GM19099 (cell line): Measurements from ENCODE around the gene GNB1L.

Experiments
- POLR2A ChIP-seq: IDR thresholded peaks from 3 replicates; pipeline ENCODE4 v1.6.1; 2011; ENCODE audit warnings: low read depth; ENCODE audit not compliant: insufficient read length; ENCODE audit errors: extremely low read depth

The GNB1L gene

GRCh38 chr22:19760058-19760950 lies 94.4 kb downstream of the GNB1L start, which contains the start of gene TBX1:
Gene TBX1 (plus strand): TSS chr22:19760778. CDS start chr22:19760844, 66 bp downstream.
- no peak for TF ChIP-seq POLR2A

GRCh38 chr22:19759427-19760057 lies 95.1 kb downstream of the GNB1L start:
- TF ChIP-seq POLR2A, result no peak

- TF ChIP-seq POLR2A, result no peak
Measured at GRCh38 chr22:19758896-19759426, 95.7 kb downstream of the GNB1L start.

GRCh38 chr22:19757985-19758895 lies 96.4 kb downstream of the GNB1L start:
- TF ChIP-seq POLR2A, result no peak

GRCh38 chr22:19757140-19757984 lies 97.3 kb downstream of the GNB1L start:
- no peak for TF ChIP-seq POLR2A

GRCh38 chr22:19756288-19757128 lies 98.2 kb downstream of the GNB1L start:
- no peak for TF ChIP-seq POLR2A

GRCh38 chr22:19755722-19756287 lies 98.9 kb downstream of the GNB1L start:
- no peak for TF ChIP-seq POLR2A

- TF ChIP-seq POLR2A, result no peak
Measured at GRCh38 chr22:19755145-19755710, 99.4 kb downstream of the GNB1L start.

- TF ChIP-seq POLR2A, result no peak
Measured at GRCh38 chr22:19754701-19755144, 100.0 kb downstream of the GNB1L start.

GRCh38 chr22:19753996-19754700 lies 100.5 kb downstream of the GNB1L start:
- TF ChIP-seq POLR2A, result no peak

- TF ChIP-seq POLR2A, result no peak
Measured at GRCh38 chr22:19753090-19753842, 101.4 kb downstream of the GNB1L start.
